Suprapubic skin (tissue), 3 donors: ENCODE measurements around the gene MRGPRF.

ENCODE experiments used
- POLR2A ChIP-seq, 2 donors: fragments of 450-650 bp; IDR thresholded peaks; one replicate each; pipeline ENCODE4 v1.6.1; 2017; ENCODE audit warnings: antibody characterized with exemption in 2 of 2, mild to moderate bottlenecking in 2 of 2, moderate library complexity in 2 of 2
- TF ChIP-seq, protein P1 (sequence below), 2 donors: fragments of 200-600 bp in 1 of 2; fragments of 450-650 bp in 1 of 2; sonication (generic) in 1 of 2; IDR thresholded peaks; one replicate each; pipeline ENCODE4 v1.5.1; 2016 to 2019; ENCODE audit warnings: antibody characterized with exemption in 2 of 2, mild to moderate bottlenecking in 1 of 2, moderate library complexity in 1 of 2

DNA sequence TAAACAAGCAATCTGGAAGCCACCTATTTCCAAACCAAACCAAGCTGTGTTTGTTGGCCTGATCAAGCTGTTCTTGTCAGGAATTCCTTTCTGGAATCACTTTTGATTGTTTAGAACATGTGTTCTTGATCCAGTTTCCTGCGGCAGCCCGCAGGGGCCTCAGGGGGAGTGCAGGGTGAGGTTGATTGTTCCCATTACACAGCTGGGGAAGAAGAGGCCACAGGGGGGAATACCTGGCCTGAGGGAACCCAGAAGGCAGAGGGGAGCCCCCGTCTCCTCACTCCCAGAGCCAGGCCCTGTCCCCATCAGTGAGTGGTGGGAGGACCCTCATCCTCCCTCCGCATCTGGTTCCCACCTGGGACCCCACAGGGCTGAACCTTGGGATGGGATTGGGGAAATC, 36.5 kb downstream of the MRGPRF start:
- TF ChIP-seq, protein P1, sequence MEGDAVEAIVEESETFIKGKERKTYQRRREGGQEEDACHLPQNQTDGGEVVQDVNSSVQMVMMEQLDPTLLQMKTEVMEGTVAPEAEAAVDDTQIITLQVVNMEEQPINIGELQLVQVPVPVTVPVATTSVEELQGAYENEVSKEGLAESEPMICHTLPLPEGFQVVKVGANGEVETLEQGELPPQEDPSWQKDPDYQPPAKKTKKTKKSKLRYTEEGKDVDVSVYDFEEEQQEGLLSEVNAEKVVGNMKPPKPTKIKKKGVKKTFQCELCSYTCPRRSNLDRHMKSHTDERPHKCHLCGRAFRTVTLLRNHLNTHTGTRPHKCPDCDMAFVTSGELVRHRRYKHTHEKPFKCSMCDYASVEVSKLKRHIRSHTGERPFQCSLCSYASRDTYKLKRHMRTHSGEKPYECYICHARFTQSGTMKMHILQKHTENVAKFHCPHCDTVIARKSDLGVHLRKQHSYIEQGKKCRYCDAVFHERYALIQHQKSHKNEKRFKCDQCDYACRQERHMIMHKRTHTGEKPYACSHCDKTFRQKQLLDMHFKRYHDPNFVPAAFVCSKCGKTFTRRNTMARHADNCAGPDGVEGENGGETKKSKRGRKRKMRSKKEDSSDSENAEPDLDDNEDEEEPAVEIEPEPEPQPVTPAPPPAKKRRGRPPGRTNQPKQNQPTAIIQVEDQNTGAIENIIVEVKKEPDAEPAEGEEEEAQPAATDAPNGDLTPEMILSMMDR (IDR thresholded peaks at IDR 0.05), result no peak
- no peak for TF ChIP-seq POLR2A (IDR thresholded peaks at IDR 0.05)
